Activated T-helper 17 cell treated with anti-CD3 and anti-CD28 coated beads, Interleukin-2, amount 50 U/mL, for 72 hours (primary cell): ENCODE results near the gene TEAD4. TPM values are rescaled to one million over a fixed set of nuclear protein-coding genes. Genes with fewer than 3 reads are reported as not detected.

Experiments used
- ATAC-seq: fragments of 150-1000 bp; cut with Tn5 transposase; replicated peaks from 2 replicates; pipeline ENCODE4 v1.10.0; 2021; ENCODE audit warnings: mild to moderate bottlenecking, moderate library complexity
- H3K27ac Mint-ChIP-seq: one replicate; pipeline ENCODE4 v1.8.0; 2022; ENCODE audit warnings: mixed read lengths
- H3K27me3 Mint-ChIP-seq: one replicate; pipeline ENCODE4 v1.8.0; 2022; ENCODE audit warnings: mixed read lengths
- H3K36me3 Mint-ChIP-seq: one replicate; pipeline ENCODE4 v1.8.0; 2022; ENCODE audit warnings: low read depth, mild to moderate bottlenecking, mixed read lengths
- H3K4me1 Mint-ChIP-seq: one replicate; pipeline ENCODE4 v1.8.0; 2022; ENCODE audit warnings: mixed read lengths
- H3K4me3 Mint-ChIP-seq: one replicate; pipeline ENCODE4 v1.8.0; 2022; ENCODE audit warnings: mild to moderate bottlenecking, mixed read lengths
- H3K9me3 Mint-ChIP-seq: one replicate; pipeline ENCODE4 v1.8.0; 2022; ENCODE audit warnings: mixed read lengths
- total RNA-seq, 2 donors: library from RNA; stranded (reverse); gene quantifications; one replicate each; pipeline ENCODE4 v1.2.3, GENCODE V29; 2022

TEAD4 gene
- total RNA-seq, 2 donors from 2014 or later = 3.1 to 3.7 TPM

DNA sequence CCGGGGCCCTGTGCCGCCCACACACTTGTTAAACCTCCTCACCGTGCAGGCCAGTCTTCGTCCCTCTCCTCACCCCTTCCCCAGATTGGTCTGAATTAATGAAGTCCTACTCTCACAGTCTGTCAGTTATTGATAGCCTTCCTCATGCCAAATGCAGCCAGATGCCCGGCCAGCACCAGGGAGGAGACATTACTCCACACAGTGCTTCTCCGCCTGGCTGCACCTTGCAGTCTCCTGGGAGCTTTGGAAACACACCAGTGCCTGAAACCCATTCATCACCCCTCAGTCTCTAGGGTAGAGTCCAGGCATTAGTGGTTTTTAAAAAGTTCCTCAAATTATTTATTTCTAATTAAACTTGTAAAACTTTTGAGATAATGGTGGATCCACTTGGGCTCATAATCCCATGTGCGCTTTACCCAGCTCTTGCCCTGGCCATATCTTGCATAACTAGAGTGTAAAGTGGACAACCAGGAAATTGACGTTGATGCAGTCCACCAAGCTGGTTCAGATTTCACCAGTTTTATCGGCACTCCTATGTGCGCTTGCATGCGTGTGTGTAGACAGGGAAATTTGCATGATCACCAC, 79.8 kb downstream of the TEAD4 start:
- Mint-ChIP-seq H3K27ac (no peak overlapping the region), H3K9me3 (no peaks in the 10 kb centered on the region), H3K36me3 (no peaks in the 10 kb centered on the region), H3K4me1 (no peaks in the 10 kb centered on the region), H3K4me3 (no peak overlapping the region), H3K27me3 (peaks cover 24% of the 10 kb centered on the region)
- ATAC-seq = no peak

DNA sequence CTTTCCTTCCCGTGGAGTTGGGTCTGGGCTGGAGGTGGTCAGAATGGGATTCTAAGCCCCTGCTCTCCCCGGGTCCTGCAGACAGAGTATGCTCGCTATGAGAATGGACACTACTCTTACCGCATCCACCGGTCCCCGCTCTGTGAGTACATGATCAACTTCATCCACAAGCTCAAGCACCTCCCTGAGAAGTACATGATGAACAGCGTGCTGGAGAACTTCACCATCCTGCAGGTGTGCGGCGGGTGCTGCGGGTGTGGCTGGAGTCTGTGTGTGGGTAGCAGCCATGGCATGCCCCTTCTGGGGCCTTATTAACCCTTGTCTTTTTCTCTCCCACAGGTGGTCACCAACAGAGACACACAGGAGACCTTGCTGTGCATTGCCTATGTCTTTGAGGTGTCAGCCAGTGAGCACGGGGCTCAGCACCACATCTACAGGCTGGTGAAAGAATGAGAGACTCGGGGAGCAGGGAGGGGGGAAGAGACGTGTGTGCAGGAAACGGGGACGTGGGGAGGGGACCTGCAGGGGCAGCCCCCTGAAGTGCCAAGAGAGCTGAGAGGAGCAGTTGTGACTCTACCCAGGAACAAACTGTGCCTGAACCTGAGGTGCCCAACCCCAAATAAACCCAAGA, 80.9 kb downstream of the TEAD4 start:
- Mint-ChIP-seq H3K9me3 (no peaks in the 10 kb centered on the region), H3K36me3 (no peaks in the 10 kb centered on the region), H3K27ac (no peak overlapping the region), H3K4me1 (no peaks in the 10 kb centered on the region), H3K4me3 (no peak overlapping the region), H3K27me3 (peaks cover 27% of the 10 kb centered on the region)
- no peak for ATAC-seq

DNA sequence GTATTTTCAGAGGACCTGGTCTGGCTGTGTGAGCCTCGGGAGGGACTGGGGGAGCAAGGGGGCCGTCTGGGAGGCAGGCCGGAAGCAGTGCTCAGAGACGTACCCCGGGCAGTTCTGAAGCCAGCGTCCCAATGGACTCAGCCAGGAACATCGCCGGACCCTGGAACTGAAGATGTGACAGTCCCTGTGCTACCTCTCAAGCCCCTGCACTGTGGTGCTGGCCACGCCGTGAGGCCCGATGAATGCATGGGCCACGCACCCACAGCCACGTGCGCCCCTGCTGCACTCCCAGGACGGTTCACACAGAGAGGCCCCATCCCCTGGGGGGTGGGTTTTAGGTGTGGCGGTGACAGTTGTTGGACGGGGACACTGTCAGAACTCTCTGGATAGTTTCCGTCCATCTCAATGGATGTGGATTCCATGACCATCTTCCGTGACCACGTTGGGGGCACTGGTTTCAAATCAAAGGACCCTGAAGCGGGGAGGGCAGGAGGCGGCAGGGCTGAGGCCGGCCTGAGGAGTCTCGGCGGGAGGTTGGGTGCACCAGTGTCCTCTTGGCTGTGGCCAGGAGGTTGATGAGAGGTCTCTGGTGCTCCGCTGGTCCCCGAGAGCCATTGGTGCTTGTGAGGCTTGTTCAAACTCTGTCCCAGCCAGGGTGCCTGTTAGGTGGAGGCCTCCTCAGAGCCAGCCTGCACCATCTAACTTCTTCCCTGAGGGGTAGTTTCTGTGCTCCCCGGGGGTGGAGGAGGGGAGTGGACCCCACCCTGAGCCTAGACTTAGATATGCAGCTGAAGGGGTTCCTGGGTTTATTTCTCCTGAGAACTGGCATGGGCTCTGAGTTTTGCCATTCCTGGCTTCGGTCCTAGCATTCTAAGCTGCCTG, 81.7 kb downstream of the TEAD4 start:
- Mint-ChIP-seq H3K27ac (no peak overlapping the region), H3K36me3 (no peaks in the 10 kb centered on the region), H3K27me3 (peaks cover 28% of the 10 kb centered on the region), H3K4me3 (no peak overlapping the region), H3K9me3 (no peaks in the 10 kb centered on the region), H3K4me1 (no peaks in the 10 kb centered on the region)
- ATAC-seq = no peak

DNA sequence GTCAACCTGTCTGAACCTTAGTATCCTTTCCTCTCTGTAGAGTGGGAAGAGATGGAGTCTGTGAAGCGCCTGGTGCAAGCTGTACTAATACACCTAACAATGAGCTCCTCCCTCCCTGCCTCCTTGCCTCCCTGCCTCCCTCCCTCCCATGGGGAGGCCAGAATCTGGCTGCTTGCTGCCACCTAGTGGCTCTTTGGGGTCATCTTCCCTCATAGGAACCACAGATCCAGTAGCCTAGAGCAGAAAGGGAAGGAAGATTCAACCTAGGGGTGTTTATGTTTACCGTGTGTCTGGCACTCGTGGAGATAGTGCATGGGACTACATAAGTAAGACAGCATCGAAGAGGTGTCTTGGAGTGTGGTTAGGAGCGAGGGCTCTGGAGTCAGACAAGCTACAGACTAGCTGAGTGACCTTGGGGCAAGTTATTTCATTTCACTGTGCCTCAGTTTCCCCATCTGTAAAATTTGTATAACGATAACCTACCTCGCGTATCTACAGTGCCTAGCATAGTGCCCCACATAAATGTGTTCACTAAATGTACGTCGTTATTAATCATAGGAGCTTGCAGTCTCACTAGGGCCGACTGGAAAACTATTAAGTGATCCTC, 82.5 kb downstream of the TEAD4 start:
- H3K36me3 Mint-ChIP-seq = no peaks in the 10 kb centered on the region
- ATAC-seq = peak; percentile 88
- H3K9me3 Mint-ChIP-seq = no peaks in the 10 kb centered on the region
- no peaks in the 10 kb centered on the region for H3K4me1 Mint-ChIP-seq
- H3K27ac Mint-ChIP-seq = no peak overlapping the region
- H3K4me3 Mint-ChIP-seq = no peak overlapping the region
- H3K27me3 Mint-ChIP-seq = peaks cover 28% of the 10 kb centered on the region

DNA sequence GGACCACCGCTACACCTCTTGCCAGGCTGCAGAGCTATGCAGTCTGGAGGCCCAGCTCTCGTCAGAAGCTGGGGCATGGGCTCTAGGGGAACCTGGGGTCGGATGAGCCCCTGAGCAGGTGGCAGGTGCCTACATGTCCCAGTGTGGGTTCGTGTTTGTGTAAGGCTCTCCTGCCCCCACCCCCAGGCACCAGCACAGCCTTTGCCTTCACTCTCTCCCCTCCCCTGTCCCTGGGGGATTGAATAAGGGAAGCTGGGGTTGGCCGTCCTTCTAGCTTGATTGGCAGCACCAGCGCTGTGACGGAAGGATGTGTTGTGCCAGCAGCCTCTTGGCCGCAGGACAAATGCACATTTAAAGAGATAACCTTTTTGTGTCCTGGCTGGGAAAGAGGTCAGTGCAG, 83.2 kb downstream of the TEAD4 start:
- H3K27me3 Mint-ChIP-seq = peaks cover 28% of the 10 kb centered on the region
- H3K27ac Mint-ChIP-seq = no peak overlapping the region
- H3K9me3 Mint-ChIP-seq = no peaks in the 10 kb centered on the region
- ATAC-seq = no peak
- no peaks in the 10 kb centered on the region for H3K36me3 Mint-ChIP-seq
- no peaks in the 10 kb centered on the region for H3K4me1 Mint-ChIP-seq
- H3K4me3 Mint-ChIP-seq = no peak overlapping the region

DNA sequence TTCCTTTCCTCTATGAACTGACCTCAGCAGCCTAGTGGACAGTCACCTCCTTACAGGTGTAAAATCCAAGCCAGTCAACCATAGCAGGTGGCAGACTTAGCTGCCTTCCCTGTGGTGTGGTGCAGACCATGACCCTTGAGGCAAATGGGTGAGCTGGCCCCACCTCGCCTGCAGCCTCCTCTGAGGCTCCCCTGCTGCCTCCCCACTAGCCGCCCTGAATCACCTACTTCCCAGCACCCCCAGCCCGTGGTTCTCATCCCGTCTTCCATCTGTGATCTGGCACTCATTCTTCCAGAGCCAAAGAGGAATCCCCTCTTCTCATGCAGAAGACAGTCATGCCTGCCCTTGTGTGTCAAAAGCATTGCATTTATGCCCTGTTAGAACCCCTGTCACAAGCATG, 83.6 kb downstream of the TEAD4 start:
- Mint-ChIP-seq H3K4me3 (no peak overlapping the region), H3K27ac (no peak overlapping the region), H3K4me1 (no peaks in the 10 kb centered on the region), H3K36me3 (no peaks in the 10 kb centered on the region), H3K9me3 (no peaks in the 10 kb centered on the region), H3K27me3 (peaks cover 28% of the 10 kb centered on the region)
- ATAC-seq = no peak

DNA sequence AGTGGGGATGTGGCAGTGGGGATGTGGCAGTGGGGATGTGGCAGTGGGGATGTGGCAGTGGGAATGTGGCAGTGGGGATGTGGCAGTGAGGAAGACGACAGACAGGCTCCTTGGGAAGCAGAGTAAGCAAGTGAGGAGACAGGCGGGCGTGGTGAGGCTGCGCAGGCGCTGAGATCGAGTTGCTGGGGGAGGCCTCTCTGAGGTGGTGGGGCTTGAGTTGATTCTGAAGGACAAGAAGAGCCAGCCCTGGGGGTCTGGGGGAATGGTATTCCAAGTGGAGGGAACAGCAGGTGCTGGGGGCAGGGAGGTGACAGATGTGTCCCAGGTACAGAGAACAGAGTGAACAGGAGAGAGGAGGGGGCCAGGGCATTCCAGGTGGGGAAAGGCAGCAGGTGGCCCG, 84.2 kb downstream of the TEAD4 start:
- H3K36me3 Mint-ChIP-seq = no peaks in the 10 kb centered on the region

DNA sequence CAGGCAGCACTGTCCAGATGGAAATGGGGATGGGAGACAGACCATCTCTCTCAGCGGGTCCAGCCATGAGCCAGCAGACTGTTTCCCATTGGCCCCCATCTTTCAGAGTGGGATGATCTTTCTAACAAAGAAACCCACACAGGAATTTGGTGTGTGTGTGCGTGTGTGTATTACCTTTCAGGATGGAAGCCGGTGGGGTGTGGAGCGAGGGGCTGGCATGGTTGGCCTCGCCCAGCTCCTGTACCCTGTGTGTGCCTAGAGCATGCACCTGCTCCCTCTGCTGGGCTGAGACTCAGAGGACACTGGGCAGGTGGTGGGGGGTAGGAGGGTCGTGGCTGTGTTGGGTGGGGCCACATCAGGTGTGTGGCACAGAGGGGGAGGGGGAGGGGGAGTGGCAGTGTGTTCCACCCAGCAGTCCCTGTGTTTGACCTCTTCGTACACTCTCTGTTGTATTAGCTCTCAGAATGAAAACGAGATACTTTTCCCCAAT, 85.0 kb downstream of the TEAD4 start:
- no peaks in the 10 kb centered on the region for H3K4me1 Mint-ChIP-seq
- no peak for ATAC-seq
- H3K36me3 Mint-ChIP-seq = no peaks in the 10 kb centered on the region

More for the DNA sequence above, 84.2 kb downstream of the TEAD4 start:
- Mint-ChIP-seq H3K4me1 (no peaks in the 10 kb centered on the region), H3K4me3 (no peak overlapping the region), H3K27me3 (peaks cover 28% of the 10 kb centered on the region), H3K27ac (no peak overlapping the region), H3K9me3 (no peaks in the 10 kb centered on the region)
- no peak for ATAC-seq

DNA sequence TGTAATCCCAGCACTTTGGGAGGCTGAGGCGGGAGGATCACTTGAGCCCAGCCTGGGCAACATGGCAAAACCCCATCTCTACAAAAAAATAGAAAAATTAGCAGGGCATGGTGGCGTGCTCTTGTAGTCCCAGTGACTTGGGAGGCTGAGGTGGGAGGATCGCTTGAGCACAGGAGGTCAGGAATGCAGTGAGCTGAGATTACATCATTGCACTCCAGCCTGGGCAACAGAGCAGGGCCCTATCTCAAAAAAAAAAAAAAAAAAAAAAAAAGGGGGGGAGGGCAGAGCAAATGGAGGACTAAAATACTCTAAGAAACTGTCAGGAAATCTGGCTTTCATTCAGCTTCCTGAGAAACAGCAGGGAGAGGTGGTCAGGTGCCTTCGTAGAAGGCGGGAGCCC, 86.3 kb downstream of the TEAD4 start:
- Mint-ChIP-seq H3K36me3 (no peaks in the 10 kb centered on the region), H3K27ac (no peak overlapping the region), H3K4me3 (no peak overlapping the region), H3K27me3 (peaks cover 36% of the 10 kb centered on the region), H3K4me1 (no peaks in the 10 kb centered on the region), H3K9me3 (no peaks in the 10 kb centered on the region)
- ATAC-seq = no peak

More for the DNA sequence above, 85.0 kb downstream of the TEAD4 start:
- H3K9me3 Mint-ChIP-seq = no peaks in the 10 kb centered on the region
- no peak overlapping the region for H3K27ac Mint-ChIP-seq
- peaks cover 30% of the 10 kb centered on the region for H3K27me3 Mint-ChIP-seq
- H3K4me3 Mint-ChIP-seq = no peak overlapping the region

DNA sequence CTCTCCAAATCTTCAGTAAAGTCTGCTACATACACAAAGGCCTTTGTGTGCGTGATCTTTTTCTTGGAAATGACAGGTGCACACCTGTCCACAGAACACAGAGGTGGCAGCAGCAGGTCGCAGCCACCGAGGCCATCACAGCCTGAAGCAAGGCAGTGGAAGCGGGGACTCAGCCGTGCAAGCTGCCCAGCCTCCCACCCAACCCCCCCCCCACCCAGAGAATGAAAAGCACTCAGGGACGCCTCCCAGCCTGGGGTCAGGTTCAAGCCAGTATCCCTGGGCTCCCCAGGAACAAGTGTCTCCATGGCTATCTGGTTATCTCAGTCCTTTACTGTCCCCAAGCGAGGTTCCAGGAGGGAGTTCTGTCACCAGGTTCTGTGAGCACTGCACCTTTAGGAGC, 86.8 kb downstream of the TEAD4 start:
- no peak overlapping the region for H3K4me3 Mint-ChIP-seq
- H3K27me3 Mint-ChIP-seq = peaks cover 36% of the 10 kb centered on the region
- no peak for ATAC-seq
- no peak overlapping the region for H3K27ac Mint-ChIP-seq
- H3K4me1 Mint-ChIP-seq = no peaks in the 10 kb centered on the region
- no peaks in the 10 kb centered on the region for H3K9me3 Mint-ChIP-seq
- no peaks in the 10 kb centered on the region for H3K36me3 Mint-ChIP-seq

DNA sequence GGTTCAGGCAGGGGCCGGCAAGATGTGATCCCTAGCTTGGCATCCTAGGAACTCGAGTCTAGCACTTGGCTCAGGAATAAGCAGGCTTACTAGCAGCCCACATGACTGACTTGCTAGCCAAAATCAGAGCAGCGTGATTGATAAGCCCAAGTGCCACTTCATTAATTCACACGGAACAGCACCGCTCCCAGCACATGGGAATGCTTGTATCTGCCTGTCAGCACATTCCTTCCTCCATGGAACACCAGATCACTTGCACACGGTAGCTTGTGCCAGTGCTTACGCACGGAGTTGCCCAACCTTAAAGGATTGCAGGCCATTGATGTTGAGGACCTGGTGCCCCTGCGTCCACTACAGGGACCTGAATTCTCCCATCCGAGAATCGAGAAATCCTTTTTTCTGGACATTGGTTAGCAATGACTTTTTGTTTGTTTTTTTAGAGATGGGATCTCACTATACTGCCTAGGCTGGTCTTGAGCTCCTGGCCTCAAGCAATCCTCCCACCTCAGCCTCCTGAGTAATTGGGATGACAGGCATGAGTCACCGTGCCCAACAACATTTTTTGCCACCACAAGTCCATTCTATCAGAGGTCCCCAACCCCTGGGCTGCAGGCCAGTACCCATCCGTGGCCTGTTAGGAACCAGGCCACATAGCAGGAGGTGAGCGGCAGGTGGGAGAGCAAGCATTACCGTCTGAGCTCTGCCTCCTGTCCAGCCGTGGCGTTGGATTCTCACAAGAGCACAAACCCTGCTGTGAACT, 87.4 kb downstream of the TEAD4 start:
- no peak for ATAC-seq
- Mint-ChIP-seq H3K4me3 (no peak overlapping the region), H3K36me3 (no peaks in the 10 kb centered on the region), H3K4me1 (no peaks in the 10 kb centered on the region), H3K9me3 (no peaks in the 10 kb centered on the region), H3K27me3 (peaks cover 34% of the 10 kb centered on the region), H3K27ac (no peak overlapping the region)

DNA sequence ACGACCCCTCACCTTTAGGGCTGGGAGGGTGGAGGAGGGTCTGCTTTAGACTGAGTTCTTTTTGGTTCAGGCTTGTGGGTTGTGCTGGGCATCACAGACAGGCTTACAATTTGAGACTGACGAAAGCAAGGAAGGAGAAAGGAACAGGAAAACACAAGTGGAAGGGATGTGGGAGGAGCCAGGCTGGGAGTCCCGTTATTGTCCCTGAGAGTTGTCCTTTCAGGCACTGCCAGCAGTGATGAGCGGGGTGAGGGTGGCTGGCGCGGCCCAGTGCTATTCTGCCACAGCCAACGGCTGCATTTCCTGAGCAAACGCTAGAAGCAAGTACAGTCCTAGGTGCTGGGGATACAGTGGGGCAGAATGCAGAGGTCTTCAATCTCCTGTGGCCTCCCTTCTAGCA, 88.8 kb downstream of the TEAD4 start:
- Mint-ChIP-seq H3K4me1 (no peaks in the 10 kb centered on the region), H3K27ac (no peak overlapping the region), H3K4me3 (no peak overlapping the region), H3K36me3 (no peaks in the 10 kb centered on the region), H3K9me3 (no peaks in the 10 kb centered on the region), H3K27me3 (peaks cover 24% of the 10 kb centered on the region)
- no peak for ATAC-seq

DNA sequence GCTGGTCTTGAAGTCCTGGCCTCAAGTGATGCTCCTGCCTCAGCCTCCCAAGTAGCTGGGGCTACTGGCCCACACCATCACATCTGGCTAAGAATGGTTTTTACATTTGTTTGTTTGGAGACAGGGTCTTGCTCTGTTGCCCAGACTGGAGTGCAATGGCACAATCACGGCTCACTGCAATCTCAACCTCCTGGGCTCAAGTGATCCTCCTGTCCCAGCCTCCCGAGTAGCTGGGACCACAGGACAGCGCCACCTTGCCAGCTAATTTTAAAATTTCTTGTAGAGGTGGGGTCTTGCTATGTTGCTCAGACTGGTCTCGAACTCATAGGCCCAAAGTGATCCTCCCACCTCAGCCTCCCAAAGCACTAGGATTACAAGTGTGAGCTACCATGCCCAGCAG, 89.3 kb downstream of the TEAD4 start:
- Mint-ChIP-seq H3K27me3 (peaks cover 18% of the 10 kb centered on the region), H3K9me3 (no peaks in the 10 kb centered on the region), H3K36me3 (no peaks in the 10 kb centered on the region), H3K4me1 (no peaks in the 10 kb centered on the region), H3K4me3 (no peak overlapping the region), H3K27ac (no peak overlapping the region)
- no peak for ATAC-seq

DNA sequence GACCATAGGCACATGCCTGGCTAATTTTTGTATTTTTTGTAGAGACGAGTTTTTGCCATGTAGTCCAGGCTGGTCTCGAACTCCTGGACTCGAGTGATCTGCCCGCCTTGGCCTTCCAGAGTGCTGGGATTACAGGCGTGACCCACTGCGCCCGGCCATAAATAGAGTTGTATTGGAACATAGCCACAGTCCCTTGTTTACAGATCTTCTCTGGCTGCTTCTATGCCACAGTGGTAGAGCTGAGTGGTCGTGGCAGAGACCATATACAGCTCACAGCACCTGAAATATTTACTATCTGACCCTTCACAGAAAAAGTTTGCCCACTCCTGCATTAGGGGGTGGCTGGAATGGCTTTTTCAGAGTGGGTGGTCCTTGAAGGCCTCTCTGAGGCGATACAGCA, 90.0 kb downstream of the TEAD4 start:
- Mint-ChIP-seq H3K4me3 (no peak overlapping the region), H3K27me3 (peaks cover 16% of the 10 kb centered on the region)

More for the DNA sequence above, 90.0 kb downstream of the TEAD4 start:
- no peak for ATAC-seq
- Mint-ChIP-seq H3K36me3 (no peaks in the 10 kb centered on the region), H3K4me1 (no peaks in the 10 kb centered on the region), H3K9me3 (no peaks in the 10 kb centered on the region), H3K27ac (no peak overlapping the region)
